Keratinocyte (primary cell): ENCODE measurements around the gene BCO1. TPM values are rescaled to one million over a fixed set of nuclear protein-coding genes. Genes with fewer than 3 reads are reported as not detected.

Experiments
- DNase-seq: peaks from one replicate; pipeline ENCODE4 v3.0.0-alpha.2; 2011; ENCODE audit warnings: low read depth, missing footprints, low spot score
- FAIRE-seq: peaks from 2 replicates; lab custom pipeline; 2011; peaks lifted over from hg19 to GRCh38; lab: Jason Lieb, UNC
- H2AFZ ChIP-seq: 2 replicates; pipeline ENCODE4 v1.6.0; 2012; ENCODE audit warnings: low read length, control low read depth, inconsistent platforms; ENCODE audit not compliant: control insufficient read depth
- H3K27ac ChIP-seq: 2 replicates; pipeline ENCODE4 v1.5.1; 2011; ENCODE audit warnings: low read length; ENCODE audit not compliant: control insufficient read depth, insufficient read depth
- H3K27me3 ChIP-seq: 3 replicates; pipeline ENCODE4 v1.6.0; 2011; ENCODE audit warnings: low read length; ENCODE audit not compliant: control insufficient read depth, insufficient read depth; ENCODE audit errors: extremely low read depth
- H3K36me3 ChIP-seq, 2 experiments: 2 replicates in 1 of 2; 3 replicates in 1 of 2; pipeline ENCODE4 v1.5.1; 2011; ENCODE audit warnings: low read length in 2 of 2, mild to moderate bottlenecking in 1 of 2; ENCODE audit not compliant: control insufficient read depth in 2 of 2, insufficient read depth in 2 of 2; ENCODE audit errors: extremely low read depth in 1 of 2
- H3K4me1 ChIP-seq: 3 replicates; pipeline ENCODE4 v1.5.1; 2011; ENCODE audit warnings: low read length; ENCODE audit not compliant: control insufficient read depth, insufficient read depth; ENCODE audit errors: extremely low read depth
- H3K4me2 ChIP-seq: 3 replicates; pipeline ENCODE4 v1.6.0; 2011; ENCODE audit warnings: low read depth, low read length; ENCODE audit not compliant: control insufficient read depth, insufficient read depth; ENCODE audit errors: extremely low read depth
- H3K4me3 ChIP-seq, 3 experiments: fragments of 200-600 bp in 1 of 3; sonication (generic) in 1 of 3; 2 replicates in 2 of 3; 3 replicates in 1 of 3; pipeline ENCODE4 v1.5.1; 2011 to 2016; ENCODE audit warnings: low read length in 3 of 3, mild to moderate bottlenecking in 3 of 3, control low read depth in 2 of 3, inconsistent platforms in 1 of 3, low read depth in 1 of 3, mixed read lengths in 1 of 3, mixed run types in 1 of 3, moderate library complexity in 1 of 3; ENCODE audit not compliant: control insufficient read depth in 2 of 3, insufficient read depth in 2 of 3; ENCODE audit errors: extremely low read depth in 1 of 3
- H3K79me2 ChIP-seq: 2 replicates; pipeline ENCODE4 v1.6.0; 2012; ENCODE audit warnings: low read length; ENCODE audit not compliant: control insufficient read depth, insufficient read depth
- H3K9ac ChIP-seq: 3 replicates; pipeline ENCODE4 v1.6.0; 2011; ENCODE audit warnings: low read length; ENCODE audit not compliant: control insufficient read depth, insufficient read depth; ENCODE audit errors: extremely low read depth
- H3K9me1 ChIP-seq: 3 replicates; pipeline ENCODE4 v1.6.0; 2011; ENCODE audit warnings: low read length; ENCODE audit not compliant: control insufficient read depth, insufficient read depth; ENCODE audit errors: extremely low read depth
- H3K9me3 ChIP-seq: 2 replicates; pipeline ENCODE4 v1.5.1; 2012; ENCODE audit warnings: low read depth, low read length; ENCODE audit not compliant: control insufficient read depth
- H4K20me1 ChIP-seq: 3 replicates; pipeline ENCODE4 v1.6.0; 2011; ENCODE audit warnings: low read length; ENCODE audit not compliant: control insufficient read depth, insufficient read depth; ENCODE audit errors: extremely low read depth
- CTCF ChIP-seq, 3 experiments: IDR thresholded peaks in 1 of 3; conservative IDR thresholded peaks in 1 of 3; optimal IDR thresholded peaks in 1 of 3; 2 replicates in 2 of 3; 3 replicates in 1 of 3; pipeline versions ENCODE3 to v1.5.1; 2011; ENCODE audit warnings: low read length in 3 of 3, mild to moderate bottlenecking in 3 of 3, moderate library complexity in 2 of 3, control low read depth in 1 of 3, inconsistent platforms in 1 of 3; ENCODE audit not compliant: insufficient read depth in 2 of 3; ENCODE audit errors: extremely low read depth in 1 of 3
- EZH2 ChIP-seq: IDR thresholded peaks from one replicate; pipeline ENCODE4 v1.6.1; 2012; ENCODE audit warnings: inconsistent platforms, mild to moderate bottlenecking, low read length, moderate library complexity
- dilution Hi-C: fragments of 300-500 bp; cut with MboI; formaldehyde crosslinking; loops from one replicate; pipeline ENCODE4 v1.7.0; 2020; ENCODE audit warnings: low sequenced_read_pairs; ENCODE audit not compliant: extremely low pct_ligation_motif_present
- polyA plus RNA-seq, 5 experiments: library from polyadenylated mRNA; depleted of rRNA in 3 of 5; stranded (reverse) in 3 of 5; stranded (forward) in 1 of 5; unstranded in 1 of 5; fragments of >200 nt; gene quantifications; 1 replicate in 1 of 5; 2 replicates in 3 of 5; 3 replicates in 1 of 5; pipeline versions ENCODE4 v1.2.1 to v1.2.3, GENCODE V29; 2011 to 2012; ENCODE audit warnings: missing spikeins in 2 of 5, low read depth in 1 of 5, low replicate concordance in 1 of 5

BCO1 gene
- polyA plus RNA-seq, 1 donor (not counting 4 experiments of a cell fraction or from before 2014, with no cell fraction given): 0.07 TPM

- Histone ChIP-seq H3K9me1 (no peaks in the 10 kb centered on the region), H4K20me1 (no peaks in the 10 kb centered on the region), H3K27me3 (no peaks in the 10 kb centered on the region), H3K9me3 (no peaks in the 10 kb centered on the region), H3K9ac (no peak overlapping the region), H3K79me2 (no peaks in the 10 kb centered on the region), H3K4me2 (no peak overlapping the region), H3K4me3 (no peak overlapping the region), H3K4me1 (no peaks in the 10 kb centered on the region), H2AFZ (no peak overlapping the region), H3K27ac (no peak overlapping the region), H3K36me3 (no peaks in the 10 kb centered on the region)
- FAIRE-seq (no peak), DNase-seq (no peak)
- dilution Hi-C loops: no loop called here
- no peak for TF ChIP-seq CTCF (optimal IDR thresholded peaks at IDR 0.05 in 1 of 3, IDR thresholded peaks at IDR 0.05 in 1 of 3, conservative IDR thresholded peaks at IDR 0.05 in 1 of 3; ENCODE audit: extremely low read depth in 1 of 3, insufficient read depth in 2 of 3, low read length in 3 of 3)
- no peak for TF ChIP-seq EZH2
Observed at GRCh38 chr16:81286190-81286589, 47.7 kb downstream of the BCO1 start.

- FAIRE-seq: no peak
- DNase-seq: no peak
- Histone ChIP-seq H3K27me3 (no peaks in the 10 kb centered on the region), H4K20me1 (no peaks in the 10 kb centered on the region), H3K4me2 (no peak overlapping the region), H3K27ac (no peak overlapping the region), H3K79me2 (no peaks in the 10 kb centered on the region), H3K36me3 (no peaks in the 10 kb centered on the region), H3K9me1 (no peaks in the 10 kb centered on the region), H3K4me1 (no peaks in the 10 kb centered on the region), H3K9me3 (no peaks in the 10 kb centered on the region), H2AFZ (no peak overlapping the region), H3K9ac (no peak overlapping the region), H3K4me3 (no peak overlapping the region)
- no peak for TF ChIP-seq EZH2
- no peak for TF ChIP-seq CTCF (optimal IDR thresholded peaks at IDR 0.05 in 1 of 3, IDR thresholded peaks at IDR 0.05 in 1 of 3, conservative IDR thresholded peaks at IDR 0.05 in 1 of 3; ENCODE audit: extremely low read depth in 1 of 3, insufficient read depth in 2 of 3, low read length in 3 of 3)
- dilution Hi-C loops: no loop called here
Observed at GRCh38 chr16:81291117-81291516, 52.6 kb downstream of the BCO1 start.
